ENCODE measurements around the gene PLD4. TPM values are rescaled to one million over a fixed set of nuclear protein-coding genes. Genes with fewer than 3 reads are reported as not detected.
A peak's percentile ranks its signal among the peaks of the same experiment; 100 is the strongest.

Gene PLD4
- total RNA-seq, 4 donors from 2014 or later: 2.4 TPM; not detected in 3

GRCh38 chr14:104972301-104973134 is 47.8 kb downstream of the PLD4 start:
- peak in 1 of 2 donors; percentile 53 for DNase-seq (ENCODE audit: low spot score in 2 of 2)
- TF ChIP-seq CTCF (IDR thresholded peaks at IDR 0.05) (no peak), EP300 (IDR thresholded peaks at IDR 0.05) (peak in 1 of 2 donors; percentile 39)
- Histone ChIP-seq H3K4me1 (peaks cover 0 to 95% (median 40%) of the 10 kb centered on the region in 4 donors), H3K9me3 (no peaks in the 10 kb centered on the region), H3K27ac (peak overlapping the region; percentile 71 to 94 (median 82)), H3K4me3 (no peak overlapping the region), H3K36me3 (no peaks in the 10 kb centered on the region), H3K27me3 (peaks cover 0 to 29% of the 10 kb centered on the region in 2 donors)
- WGBS, 2 donors: 50 to 66% methylated on average over 21 to 24 of the region's 28 CpGs

- H3K36me3 ChIP-seq: no peaks in the 10 kb centered on the region
- no peak overlapping the region for H3K4me3 ChIP-seq
- H3K27ac ChIP-seq: peak overlapping the region; percentile 71 to 94 (median 82)
- 43 to 45% methylated on average over 10 to 12 of the region's 12 CpGs for WGBS, 2 donors
- H3K4me1 ChIP-seq: peaks cover 0 to 95% (median 39%) of the 10 kb centered on the region in 4 donors
- H3K27me3 ChIP-seq: peaks cover 0 to 27% of the 10 kb centered on the region in 2 donors
- no peaks in the 10 kb centered on the region for H3K9me3 ChIP-seq
- DNase-seq (ENCODE audit: low spot score in 2 of 2): peak; percentile 64
- TF ChIP-seq EP300 (IDR thresholded peaks at IDR 0.05): no peak
- TF ChIP-seq CTCF (IDR thresholded peaks at IDR 0.05): no peak
Observed at GRCh38 chr14:104973135-104973384, 48.4 kb downstream of the PLD4 start.

- WGBS, 2 donors: 33 to 35% methylated on average over 15 of the region's 23 CpGs
- peak overlapping the region in 1 of 4 donors; percentile 15 for H3K4me3 ChIP-seq
- TF ChIP-seq EP300 (IDR thresholded peaks at IDR 0.05) (peak in 1 of 2 donors; percentile 45), POLR2A (IDR thresholded peaks at IDR 0.05) (no peak)
- H3K27me3 ChIP-seq: peaks cover 0 to 22% of the 10 kb centered on the region in 2 donors
- peak overlapping the region; percentile 71 to 94 (median 82) for H3K27ac ChIP-seq
- no peaks in the 10 kb centered on the region for H3K36me3 ChIP-seq
- peaks cover 0 to 93% (median 38%) of the 10 kb centered on the region in 4 donors for H3K4me1 ChIP-seq
- DNase-seq (ENCODE audit: low spot score in 2 of 2): no peak
- no peaks in the 10 kb centered on the region for H3K9me3 ChIP-seq
Observed at GRCh38 chr14:104973385-104974145, 48.9 kb downstream of the PLD4 start.

GRCh38 chr14:104974146-104974541 is 49.5 kb downstream of the PLD4 start:
- peaks cover 0 to 20% of the 10 kb centered on the region in 2 donors for H3K27me3 ChIP-seq
- DNase-seq (ENCODE audit: low spot score in 2 of 2): no peak
- no peaks in the 10 kb centered on the region for H3K36me3 ChIP-seq
- H3K27ac ChIP-seq: peak overlapping the region; percentile 30 to 94 (median 82)
- H3K9me3 ChIP-seq: no peaks in the 10 kb centered on the region
- WGBS, 2 donors: 67% methylated on average over 13 of the region's 13 CpGs
- H3K4me1 ChIP-seq: peaks cover 0 to 89% (median 41%) of the 10 kb centered on the region in 4 donors
- TF ChIP-seq EP300 (IDR thresholded peaks at IDR 0.05) (no peak), CTCF (IDR thresholded peaks at IDR 0.05) (no peak), POLR2A (IDR thresholded peaks at IDR 0.05) (no peak)
- peak overlapping the region in 1 of 4 donors; percentile 15 for H3K4me3 ChIP-seq

GRCh38 chr14:104974665-104975390 is 50.1 kb downstream of the PLD4 start:
- 87 to 93% methylated on average over 6 to 11 of the region's 14 CpGs for WGBS, 2 donors
- Histone ChIP-seq H3K4me1 (peaks cover 0 to 82% (median 41%) of the 10 kb centered on the region in 4 donors), H3K27ac (peak overlapping the region; percentile 30 to 94 (median 82))

More at GRCh38 chr14:104974665-104975390, 50.1 kb downstream of the PLD4 start:
- DNase-seq (ENCODE audit: low spot score in 2 of 2): no peak
- peaks cover 0 to 20% of the 10 kb centered on the region in 2 donors for H3K27me3 ChIP-seq
- no peak overlapping the region for H3K4me3 ChIP-seq
- no peaks in the 10 kb centered on the region for H3K9me3 ChIP-seq
- TF ChIP-seq EP300 (IDR thresholded peaks at IDR 0.05) (no peak), CTCF (IDR thresholded peaks at IDR 0.05) (no peak), POLR2A (IDR thresholded peaks at IDR 0.05) (no peak)
- H3K36me3 ChIP-seq: no peaks in the 10 kb centered on the region
